ENCODE results near the gene CTDSPL.

DNA sequence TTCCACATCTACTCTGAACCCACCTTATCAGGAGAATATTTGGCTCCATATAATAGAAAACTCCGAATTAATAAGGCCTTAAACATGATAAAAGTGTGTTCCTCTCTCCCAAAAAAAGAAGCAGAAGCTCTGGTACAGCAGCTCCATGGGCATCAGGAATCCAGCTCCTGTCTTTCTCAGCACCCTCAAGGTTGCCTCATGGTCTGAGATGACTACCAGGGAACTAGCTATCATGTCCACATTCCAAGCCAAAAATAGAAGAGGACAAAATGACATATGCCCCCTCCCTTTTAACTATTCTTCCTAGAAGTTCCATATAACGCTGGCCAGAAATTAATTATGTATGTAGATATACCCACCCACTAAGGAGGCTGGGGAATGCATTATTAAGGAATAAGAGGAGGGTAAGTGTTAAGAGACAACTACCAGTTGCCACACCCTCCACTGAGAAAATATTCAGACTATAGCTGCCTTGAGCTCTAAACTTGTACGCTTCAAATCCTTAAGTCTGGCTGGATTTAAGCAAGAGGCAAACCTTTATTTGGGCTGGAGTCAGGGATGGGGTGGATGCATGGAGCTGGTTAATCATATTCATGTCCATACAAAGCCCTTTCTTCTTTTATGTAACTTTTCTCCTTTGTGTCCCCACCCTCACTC lies 35.8 kb upstream of the CTDSPL start:
- no peak for TF ChIP-seq EZH2 (IDR thresholded peaks at IDR 0.05; ENCODE audit: insufficient read depth, poor library complexity, severe bottlenecking)
- TF ChIP-seq EZH2phosphoT487 (IDR thresholded peaks at IDR 0.05; ENCODE audit: insufficient read depth, low read depth): no peak
